OCI-LY7 (cell line): ENCODE results near the gene TMEM72. TPM values are rescaled to one million over a fixed set of nuclear protein-coding genes. Genes with fewer than 3 reads are reported as not detected.

Experiments used
- BruUV-seq: library from RNA; stranded (reverse); fragments of 400-500 nt; replicated peaks from 2 replicates; lab custom pipeline; 2021; lab: Mats Ljungman, UMichigan
- CTCF ChIA-PET: fragments of 300-600 bp; sonication (Branson Sonifier 250); formaldehyde crosslinking; loops from one replicate; lab custom pipeline; 2022; ENCODE audit warnings: antibody characterized with exemption; ENCODE audit not compliant: unreplicated experiment; lab: Charles Lee
- POLR2A ChIA-PET: fragments of 300-600 bp; sonication (Branson Sonifier 250); formaldehyde crosslinking; loops from one replicate; lab custom pipeline; 2022; ENCODE audit warnings: antibody characterized with exemption; lab: Charles Lee
- DNase-seq: peaks from one replicate; pipeline ENCODE4 v3.0.0-alpha.2; 2015; ENCODE audit warnings: low spot score
- H2AFZ ChIP-seq: fragments of 200-600 bp; sonication (generic), shearing (Covaris generic); 2 replicates; pipeline ENCODE4 v1.6.1; 2014; ENCODE audit warnings: mild to moderate bottlenecking, antibody characterized with exemption, low read length, moderate library complexity
- H3K27ac ChIP-seq: fragments of 200-600 bp; sonication (generic); 2 replicates; pipeline ENCODE4 v1.5.1; 2014; ENCODE audit warnings: mixed run types, low read depth, mild to moderate bottlenecking, moderate library complexity, low read length, inconsistent platforms; ENCODE audit not compliant: poor library complexity, severe bottlenecking
- H3K36me3 ChIP-seq: fragments of 200-600 bp; sonication (generic); 2 replicates; pipeline ENCODE4 v1.6.1; 2014; ENCODE audit warnings: mild to moderate bottlenecking, antibody characterized with exemption, low read length, moderate library complexity, mixed read lengths; ENCODE audit not compliant: insufficient read depth
- H3K4me1 ChIP-seq: fragments of 200-600 bp; sonication (generic); 2 replicates; pipeline ENCODE4 v1.5.1; 2014; ENCODE audit warnings: mild to moderate bottlenecking, low read length; ENCODE audit not compliant: insufficient read depth, poor library complexity, severe bottlenecking
- H3K4me2 ChIP-seq: fragments of 200-600 bp; sonication (generic); 2 replicates; pipeline ENCODE4 v1.6.1; 2014; ENCODE audit warnings: mild to moderate bottlenecking, low read length
- H3K4me3 ChIP-seq: fragments of 200-600 bp; sonication (generic); 2 replicates; pipeline ENCODE4 v1.5.1; 2014; ENCODE audit warnings: mild to moderate bottlenecking, low read depth, low read length; ENCODE audit not compliant: poor library complexity, severe bottlenecking
- H3K79me2 ChIP-seq: fragments of 200-600 bp; sonication (generic); 2 replicates; pipeline ENCODE4 v1.6.1; 2016; ENCODE audit warnings: low read depth, mild to moderate bottlenecking, low read length, moderate library complexity, mixed read lengths; ENCODE audit not compliant: insufficient read depth
- H3K9me2 ChIP-seq: fragments of 200-600 bp; sonication (generic); 2 replicates; pipeline ENCODE4 v1.6.1; 2016; ENCODE audit warnings: mild to moderate bottlenecking, low read length, mixed read lengths; ENCODE audit not compliant: insufficient read depth
- H3K9me3 ChIP-seq: fragments of 200-600 bp; sonication (generic); 2 replicates; pipeline ENCODE4 v1.6.1; 2014; ENCODE audit warnings: mild to moderate bottlenecking, mixed run types, low read length, mixed read lengths
- H4K20me1 ChIP-seq: fragments of 200-600 bp; sonication (generic); 2 replicates; pipeline ENCODE4 v1.6.1; 2014; ENCODE audit warnings: mild to moderate bottlenecking, antibody characterized with exemption, low read length, moderate library complexity, mixed read lengths; ENCODE audit not compliant: insufficient read depth
- EZH2phosphoT487 ChIP-seq: fragments of 200-600 bp; sonication (generic); IDR thresholded peaks from 2 replicates; pipeline ENCODE4 v1.6.1; 2018; ENCODE audit warnings: low read depth, borderline replicate concordance, mild to moderate bottlenecking, mixed run types, antibody characterized with exemption, low read length, moderate library complexity, mixed read lengths
- intact Hi-C: fragments of 100-400 bp; cut with micrococcal nuclease; formaldehyde crosslinking; loops from one replicate; pipeline ENCODE4 v1.10.0; 2022; ENCODE audit not compliant: unreplicated experiment
- total RNA-seq, 2 experiments: library from RNA; depleted of rRNA in 1 of 2; stranded (reverse); fragments of >200 nt in 1 of 2; shearing (Covaris generic) in 1 of 2; gene quantifications; 2 replicates each; pipeline ENCODE4 v1.2.3, GENCODE V29; 2014 to 2022
- TF ChIP-seq, protein P1 (sequence below): fragments of 200-600 bp; sonication (generic); conservative IDR thresholded peaks from 2 replicates; pipeline ENCODE4 v1.5.1; 2014; ENCODE audit warnings: mild to moderate bottlenecking, antibody characterized with exemption, low read length, moderate library complexity, mixed read lengths

The TMEM72 gene
- total RNA-seq, 2 experiments from 2014 or later = not detected

GRCh38 chr10:44979281-44980191, 68.4 kb downstream of the TMEM72 start:
- no peaks in the 10 kb centered on the region for H3K36me3 ChIP-seq
- H3K4me2 ChIP-seq = no peak overlapping the region
- H2AFZ ChIP-seq = no peak overlapping the region
- no peaks in the 10 kb centered on the region for H4K20me1 ChIP-seq
- TF ChIP-seq EZH2phosphoT487 = no peak
- TF ChIP-seq, protein P1, sequence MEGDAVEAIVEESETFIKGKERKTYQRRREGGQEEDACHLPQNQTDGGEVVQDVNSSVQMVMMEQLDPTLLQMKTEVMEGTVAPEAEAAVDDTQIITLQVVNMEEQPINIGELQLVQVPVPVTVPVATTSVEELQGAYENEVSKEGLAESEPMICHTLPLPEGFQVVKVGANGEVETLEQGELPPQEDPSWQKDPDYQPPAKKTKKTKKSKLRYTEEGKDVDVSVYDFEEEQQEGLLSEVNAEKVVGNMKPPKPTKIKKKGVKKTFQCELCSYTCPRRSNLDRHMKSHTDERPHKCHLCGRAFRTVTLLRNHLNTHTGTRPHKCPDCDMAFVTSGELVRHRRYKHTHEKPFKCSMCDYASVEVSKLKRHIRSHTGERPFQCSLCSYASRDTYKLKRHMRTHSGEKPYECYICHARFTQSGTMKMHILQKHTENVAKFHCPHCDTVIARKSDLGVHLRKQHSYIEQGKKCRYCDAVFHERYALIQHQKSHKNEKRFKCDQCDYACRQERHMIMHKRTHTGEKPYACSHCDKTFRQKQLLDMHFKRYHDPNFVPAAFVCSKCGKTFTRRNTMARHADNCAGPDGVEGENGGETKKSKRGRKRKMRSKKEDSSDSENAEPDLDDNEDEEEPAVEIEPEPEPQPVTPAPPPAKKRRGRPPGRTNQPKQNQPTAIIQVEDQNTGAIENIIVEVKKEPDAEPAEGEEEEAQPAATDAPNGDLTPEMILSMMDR = no peak
- no peaks in the 10 kb centered on the region for H3K9me2 ChIP-seq
- H3K79me2 ChIP-seq = no peaks in the 10 kb centered on the region
- ChIA-PET POLR2A (no interaction called here), CTCF (interaction anchor here (0.9 kb wide), 1 partner anchor 47 kb away, joined by 3 read pairs; no protein-coding TSS in a partner anchor)
- no peak overlapping the region for H3K27ac ChIP-seq
- intact Hi-C loops = no loop called here
- H3K9me3 ChIP-seq = no peaks in the 10 kb centered on the region
- no peak overlapping the region for H3K4me3 ChIP-seq
- no peak for DNase-seq
- no TSS peak for BruUV-seq
- H3K4me1 ChIP-seq = peaks cover 3% of the 10 kb centered on the region

DNA sequence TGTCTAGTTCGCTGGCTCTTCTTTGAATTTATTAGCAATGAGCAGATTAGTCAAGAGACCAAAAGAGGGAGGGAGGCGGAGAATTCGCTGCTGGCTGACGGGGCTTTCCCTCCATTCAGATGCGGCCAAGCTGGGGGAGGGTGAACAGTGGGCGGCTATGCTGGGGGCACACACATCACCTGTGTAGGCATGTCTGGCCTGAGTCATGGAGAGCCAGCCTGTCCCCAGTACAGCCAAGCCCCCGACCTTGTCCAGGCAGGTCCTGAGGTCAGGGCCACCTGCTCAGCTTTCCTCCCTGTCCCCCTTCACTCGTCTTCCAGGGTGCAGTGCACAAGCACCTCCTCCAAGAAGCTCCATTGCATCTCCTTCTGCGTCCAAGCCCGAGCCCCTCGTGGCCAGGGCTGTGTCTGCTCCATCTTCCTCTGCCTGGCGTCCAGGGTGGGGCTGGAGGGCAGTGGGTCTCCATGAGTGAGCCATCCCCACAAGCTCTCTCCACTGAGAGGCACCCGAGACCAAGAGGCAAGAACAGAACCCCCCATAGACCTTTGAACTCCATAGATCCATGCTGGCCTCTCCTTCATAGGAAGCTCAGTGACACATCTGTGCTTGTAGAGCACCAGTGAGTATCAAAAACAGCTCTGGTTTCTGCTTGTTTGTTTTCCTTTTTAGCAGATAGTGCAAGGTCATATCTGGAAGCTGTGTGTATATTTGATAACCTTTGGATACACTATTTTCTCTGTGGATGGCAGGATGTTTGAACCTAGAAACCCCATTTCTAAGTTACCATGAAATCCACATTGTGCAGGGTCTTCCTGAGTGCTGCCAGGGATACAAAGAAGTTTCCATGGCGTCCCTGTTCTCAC, 69.4 kb downstream of the TMEM72 start:
- no peak for TF ChIP-seq EZH2phosphoT487
- TF ChIP-seq, protein P1 = no peak
- no peaks in the 10 kb centered on the region for H3K9me2 ChIP-seq
- H3K4me2 ChIP-seq = no peak overlapping the region
- no TSS peak for BruUV-seq
- H3K4me3 ChIP-seq = no peak overlapping the region
- H3K9me3 ChIP-seq = no peaks in the 10 kb centered on the region
- H4K20me1 ChIP-seq = no peaks in the 10 kb centered on the region
- no peaks in the 10 kb centered on the region for H3K79me2 ChIP-seq
- intact Hi-C loops = no loop called here
- no peak overlapping the region for H2AFZ ChIP-seq
- POLR2A ChIA-PET = no interaction called here
- CTCF ChIA-PET = interaction anchor here (0.9 kb wide), 1 partner anchor 48 kb away, joined by 3 read pairs; no protein-coding TSS in a partner anchor
- DNase-seq = no peak
- H3K4me1 ChIP-seq = no peaks in the 10 kb centered on the region
- no peaks in the 10 kb centered on the region for H3K36me3 ChIP-seq
- no peak overlapping the region for H3K27ac ChIP-seq
